Erythroblast (primary cell): ENCODE results near the gene MSX2.

Source experiments
- DNase-seq, 2 experiments: peaks; one replicate each; lab custom pipeline; 2025; lab: John Stamatoyannopoulos, UW
- GATA1 ChIP-seq: IDR thresholded peaks from 2 replicates; pipeline ENCODE4 v1.6.1; 2011; ENCODE audit warnings: low read depth, mild to moderate bottlenecking, control low read depth, low read length, moderate library complexity
- POLR2A ChIP-seq: IDR thresholded peaks from 2 replicates; pipeline ENCODE4 v1.6.1; 2011; ENCODE audit warnings: mild to moderate bottlenecking, low read length

Gene MSX2

DNA sequence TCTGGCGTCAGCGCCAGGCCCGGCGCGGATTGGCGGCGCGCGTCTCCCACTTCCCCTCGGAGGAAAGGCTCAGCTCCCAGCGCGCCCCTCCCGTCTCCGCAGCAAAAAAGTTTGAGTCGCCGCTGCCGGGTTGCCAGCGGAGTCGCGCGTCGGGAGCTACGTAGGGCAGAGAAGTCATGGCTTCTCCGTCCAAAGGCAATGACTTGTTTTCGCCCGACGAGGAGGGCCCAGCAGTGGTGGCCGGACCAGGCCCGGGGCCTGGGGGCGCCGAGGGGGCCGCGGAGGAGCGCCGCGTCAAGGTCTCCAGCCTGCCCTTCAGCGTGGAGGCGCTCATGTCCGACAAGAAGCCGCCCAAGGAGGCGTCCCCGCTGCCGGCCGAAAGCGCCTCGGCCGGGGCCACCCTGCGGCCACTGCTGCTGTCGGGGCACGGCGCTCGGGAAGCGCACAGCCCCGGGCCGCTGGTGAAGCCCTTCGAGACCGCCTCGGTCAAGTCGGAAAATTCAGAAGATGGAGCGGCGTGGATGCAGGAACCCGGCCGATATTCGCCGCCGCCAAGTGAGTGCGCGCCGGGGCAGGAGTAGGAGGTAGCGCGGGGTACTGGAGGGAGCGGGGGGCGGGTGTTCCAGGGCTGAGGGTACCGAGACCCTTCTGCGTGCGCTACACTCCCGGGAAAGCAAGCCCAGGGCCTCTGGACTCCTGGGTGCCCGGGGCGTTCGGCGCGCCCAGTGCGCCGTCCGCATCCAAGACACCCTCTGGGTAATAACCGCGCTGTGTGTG lies at the start of gene MSX2:
Gene MSX2, plus strand, starts transcription at position 99 of the 777 bp plus-strand sequence. Its CDS starts 78 bp downstream, at position 177.
- peak; percentile 28 to 33 for DNase-seq

DNA sequence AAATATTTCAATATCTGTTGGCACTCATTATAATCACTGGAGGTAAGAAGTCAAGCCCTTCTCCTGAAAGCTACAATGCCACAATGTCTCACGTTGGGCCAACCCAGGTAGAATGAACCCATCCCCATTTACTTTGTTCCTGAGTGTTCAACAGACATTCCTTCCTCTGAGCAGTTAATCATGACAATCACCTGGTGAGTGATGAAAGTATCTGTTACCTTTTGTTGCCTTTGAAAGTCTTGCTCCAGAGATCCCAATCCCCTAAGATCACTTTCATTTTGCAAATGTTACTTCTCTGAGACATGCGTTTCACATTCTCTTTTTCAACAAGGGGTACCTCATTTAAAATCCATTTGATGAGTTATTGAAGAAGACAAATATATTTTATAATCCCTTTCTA lies 49.3 kb upstream of the MSX2 start:
- no peak for TF ChIP-seq GATA1
- no peak for TF ChIP-seq POLR2A

More for the DNA sequence above, at the start of gene MSX2:
- TF ChIP-seq POLR2A (no peak), GATA1 (no peak)

DNA sequence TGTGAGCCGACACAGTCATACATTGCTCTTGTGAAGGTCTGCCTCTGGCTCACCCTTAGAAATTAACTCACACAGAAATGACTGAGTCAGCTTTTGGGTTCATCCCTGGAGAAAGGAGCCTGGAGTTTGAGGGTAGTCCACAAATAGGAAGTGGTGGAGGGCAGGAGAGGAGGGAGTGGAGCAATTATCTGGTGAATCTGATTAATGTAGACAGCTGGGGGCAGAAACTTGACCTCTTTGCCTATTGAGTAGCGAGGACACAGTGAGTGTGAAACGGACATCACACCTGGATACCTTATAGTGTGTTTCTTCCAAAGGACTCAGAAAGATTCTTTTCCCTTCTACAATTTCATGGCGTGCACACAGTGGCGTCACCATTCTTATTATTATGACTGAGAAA lies 48.5 kb upstream of the MSX2 start:
- no peak for TF ChIP-seq GATA1
- no peak for TF ChIP-seq POLR2A
- DNase-seq: no peak

More for the DNA sequence above, 49.3 kb upstream of the MSX2 start:
- DNase-seq: no peak

DNA sequence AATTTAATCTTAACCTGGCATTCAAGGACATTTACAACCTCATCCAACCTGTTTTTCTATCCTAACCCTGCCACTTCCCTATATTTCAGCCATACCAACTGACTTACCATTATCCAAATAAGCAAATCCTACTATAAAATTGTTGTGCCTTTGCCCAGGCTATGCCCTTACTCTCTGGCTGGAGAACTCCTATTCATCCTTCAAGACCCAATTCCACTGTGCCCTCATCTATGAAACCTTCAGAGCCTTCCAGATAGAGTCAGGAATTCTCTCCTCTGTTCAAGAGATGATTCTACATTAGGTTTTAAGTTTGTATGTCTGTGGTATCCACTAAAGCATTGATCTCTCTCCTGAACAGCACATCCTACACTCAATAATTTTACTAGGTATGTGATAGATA lies 46.3 kb upstream of the MSX2 start:
- TF ChIP-seq POLR2A (no peak), GATA1 (no peak)
- DNase-seq: no peak

DNA sequence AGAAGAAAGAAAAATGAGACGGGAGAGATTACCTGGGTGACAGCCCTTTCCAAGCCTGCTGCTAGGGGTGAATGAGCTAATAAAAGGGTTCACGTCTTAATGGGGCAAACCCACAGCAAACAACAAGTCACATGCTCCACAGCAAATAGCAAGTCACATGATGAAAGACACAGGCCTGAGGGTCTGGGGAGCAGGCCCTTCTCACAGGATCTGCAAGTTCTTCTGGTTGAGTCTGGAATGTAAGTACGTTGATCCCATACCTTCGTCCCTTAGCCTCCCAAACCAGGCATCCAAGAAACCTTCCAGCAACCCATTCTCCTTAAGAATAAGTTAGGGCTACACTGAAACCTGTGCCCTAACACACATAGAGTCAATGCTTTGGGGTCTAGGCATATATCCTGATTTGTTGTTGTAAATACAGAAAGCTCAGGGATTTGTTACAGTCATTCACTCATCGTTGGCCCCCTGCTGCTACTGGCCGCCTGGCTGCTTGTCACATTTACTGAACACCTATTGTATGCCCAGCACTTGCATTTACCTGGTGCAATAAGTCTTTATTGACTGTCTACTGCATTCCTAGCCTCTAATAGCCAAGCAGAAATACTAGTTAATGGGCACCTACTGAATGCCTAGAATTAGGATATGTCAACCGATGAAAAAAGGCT lies 43.3 kb upstream of the MSX2 start:
- no peak for DNase-seq
- TF ChIP-seq GATA1 (no peak), POLR2A (no peak)

DNA sequence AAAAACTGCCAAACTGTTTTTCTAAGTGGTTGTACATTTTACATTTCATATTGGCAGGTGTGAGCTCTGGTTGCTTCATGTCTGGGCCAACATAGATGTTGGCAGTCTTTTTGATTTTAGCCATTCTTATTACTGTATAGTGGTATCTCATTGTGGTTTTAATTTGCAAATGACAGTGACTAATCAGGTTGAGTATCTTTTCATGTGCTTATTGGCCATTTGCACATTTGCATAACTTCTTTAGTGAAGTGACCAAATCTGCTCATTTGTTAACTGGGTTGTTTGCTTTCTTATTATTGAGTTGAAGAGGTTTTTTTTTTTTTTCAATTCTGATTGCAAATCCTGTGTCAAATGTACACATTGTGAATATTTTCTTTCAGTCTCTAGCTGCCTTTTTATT lies 36.9 kb upstream of the MSX2 start:
- TF ChIP-seq GATA1 (no peak), POLR2A (no peak)
- no peak for DNase-seq

DNA sequence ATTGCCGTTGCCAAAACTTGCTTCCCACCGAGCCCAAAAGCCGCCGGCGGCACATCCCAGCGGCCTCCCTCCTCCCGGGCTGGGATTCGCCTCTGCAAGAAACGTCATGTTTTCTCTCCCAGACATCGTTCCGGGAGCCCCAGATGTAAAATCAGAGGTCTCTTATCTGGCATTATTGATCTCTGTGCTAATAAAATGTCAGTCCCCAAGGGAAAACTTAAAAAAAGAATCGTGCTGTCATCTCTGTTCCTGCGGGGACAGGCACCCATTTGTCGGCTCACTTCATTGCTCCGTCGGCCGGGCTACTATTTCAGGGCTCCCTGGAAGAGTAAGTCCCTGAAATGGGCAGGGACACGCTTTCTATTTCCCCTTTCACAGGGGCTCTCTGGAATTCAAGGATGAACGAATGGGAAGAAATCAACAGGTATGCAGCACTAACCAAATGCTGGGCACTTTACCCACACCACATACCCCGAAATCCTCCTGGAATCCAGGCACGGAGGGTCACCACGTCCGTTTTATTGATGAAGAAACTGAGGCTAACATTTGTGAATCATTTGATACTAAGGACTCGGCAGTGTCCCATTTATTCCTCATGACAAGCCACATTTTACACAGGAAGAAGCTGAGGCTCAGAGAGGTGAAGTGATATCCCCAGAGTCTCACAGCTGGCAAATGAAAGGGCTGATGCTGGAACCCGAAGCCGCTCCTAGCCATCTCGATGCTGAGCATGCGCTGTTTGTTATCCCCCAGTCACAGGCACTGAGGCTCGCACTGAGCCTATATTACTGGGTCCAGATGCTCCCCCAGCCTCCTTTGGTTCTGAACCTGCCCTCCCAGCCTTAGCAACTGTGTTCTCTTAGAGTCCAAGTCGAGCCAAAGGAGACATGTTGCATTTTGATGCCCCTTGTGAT lies 35.7 kb upstream of the MSX2 start:
- DNase-seq: no peak
- TF ChIP-seq POLR2A: no peak
- TF ChIP-seq GATA1: no peak

DNA sequence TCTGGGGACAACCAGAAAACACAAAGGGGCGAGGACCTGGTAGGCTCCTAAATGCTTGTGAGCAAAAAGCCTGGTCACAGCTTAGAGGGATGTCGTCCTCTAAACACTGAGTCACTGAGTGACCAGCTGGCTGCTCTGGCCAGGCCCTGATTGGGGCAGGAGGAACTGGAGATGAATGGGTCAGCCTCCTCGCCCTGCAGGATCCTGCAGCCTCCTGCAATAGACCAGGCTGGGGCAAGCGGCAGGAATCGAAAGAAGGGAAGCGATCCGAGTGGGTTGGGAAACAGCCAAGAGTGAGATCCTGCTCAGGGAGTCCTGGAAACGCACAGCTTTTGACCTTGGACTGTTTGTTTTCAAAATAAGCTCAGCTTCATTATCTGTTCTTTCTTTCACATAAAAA lies 34.1 kb upstream of the MSX2 start:
- TF ChIP-seq GATA1 (no peak), POLR2A (no peak)
- DNase-seq: no peak

DNA sequence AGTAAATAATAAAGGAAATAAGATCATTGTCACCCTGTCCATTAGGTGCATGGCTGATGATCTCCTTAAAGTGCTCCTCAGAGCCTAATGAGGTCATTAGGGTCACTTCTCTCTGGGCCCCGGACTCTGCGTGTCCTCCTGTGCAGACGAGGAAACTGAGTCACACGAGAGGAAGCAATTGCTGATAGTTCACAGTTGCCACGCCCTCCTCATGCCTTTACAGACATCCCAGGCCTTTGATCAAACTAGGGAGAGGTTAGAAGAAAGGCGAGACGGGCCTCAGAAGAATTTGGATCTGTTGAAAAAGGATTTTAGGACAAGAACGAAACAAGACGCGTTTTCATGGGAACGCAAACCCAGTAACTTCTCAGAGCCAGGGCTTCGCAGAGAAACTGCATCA lies 32.0 kb upstream of the MSX2 start:
- TF ChIP-seq POLR2A: no peak
- TF ChIP-seq GATA1: no peak
- no peak for DNase-seq

DNA sequence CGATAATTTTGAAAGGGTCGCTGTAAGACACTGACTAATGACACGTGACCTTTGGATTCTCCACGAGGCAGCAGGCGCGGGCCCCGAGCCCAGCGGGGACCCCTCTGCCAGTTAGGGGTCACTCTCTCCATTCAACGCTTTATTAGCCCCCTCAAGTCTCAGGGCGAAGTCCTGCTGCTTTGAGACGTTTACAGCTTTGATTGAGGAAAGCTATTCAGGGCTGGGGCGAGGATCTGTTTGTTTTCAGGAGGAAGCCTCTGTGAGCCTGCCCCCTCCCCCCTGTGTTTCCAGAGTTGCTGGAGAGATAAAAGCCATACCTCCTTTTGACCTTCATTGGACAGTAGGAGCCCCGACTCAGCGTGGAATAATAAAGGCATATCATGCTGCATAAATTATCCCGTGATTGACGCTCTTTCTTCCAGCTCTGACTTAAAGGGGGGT lies 31.4 kb upstream of the MSX2 start:
- no peak for DNase-seq
- TF ChIP-seq POLR2A (no peak), GATA1 (no peak)

DNA sequence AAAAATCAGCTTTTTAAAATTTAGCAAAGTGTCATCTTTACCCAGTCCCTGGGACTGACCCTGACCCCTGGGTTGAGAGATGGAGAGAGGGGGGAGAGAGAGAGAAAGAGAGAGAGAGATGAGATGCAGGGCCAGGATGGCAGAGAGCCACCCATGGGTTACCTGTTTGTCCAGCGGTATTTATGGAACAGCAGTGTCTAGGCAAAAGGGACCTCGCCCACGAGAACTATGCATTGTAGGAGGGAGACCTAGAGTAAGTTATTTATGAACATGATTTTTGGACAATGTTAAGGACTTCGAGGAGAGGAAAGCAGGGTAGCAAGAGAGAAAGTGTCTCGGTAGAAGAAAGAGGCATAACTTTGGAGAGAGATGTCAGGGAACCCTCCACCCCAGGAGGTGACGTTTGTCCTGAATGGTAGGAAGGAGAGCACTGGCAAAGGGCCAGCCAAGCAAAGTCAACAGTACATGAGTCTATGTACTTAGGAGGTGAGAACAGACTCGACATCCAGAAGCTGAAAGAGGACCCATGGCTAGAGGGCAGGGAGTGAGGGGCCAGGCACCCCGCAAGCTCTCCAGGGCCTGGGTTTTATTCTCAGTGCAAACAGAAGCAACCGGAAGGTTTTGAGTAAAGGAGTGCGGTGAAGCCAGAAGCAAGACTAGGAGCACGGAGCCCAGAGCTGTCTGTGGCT lies 30.5 kb upstream of the MSX2 start:
- no peak for DNase-seq
- TF ChIP-seq POLR2A (no peak), GATA1 (no peak)

DNA sequence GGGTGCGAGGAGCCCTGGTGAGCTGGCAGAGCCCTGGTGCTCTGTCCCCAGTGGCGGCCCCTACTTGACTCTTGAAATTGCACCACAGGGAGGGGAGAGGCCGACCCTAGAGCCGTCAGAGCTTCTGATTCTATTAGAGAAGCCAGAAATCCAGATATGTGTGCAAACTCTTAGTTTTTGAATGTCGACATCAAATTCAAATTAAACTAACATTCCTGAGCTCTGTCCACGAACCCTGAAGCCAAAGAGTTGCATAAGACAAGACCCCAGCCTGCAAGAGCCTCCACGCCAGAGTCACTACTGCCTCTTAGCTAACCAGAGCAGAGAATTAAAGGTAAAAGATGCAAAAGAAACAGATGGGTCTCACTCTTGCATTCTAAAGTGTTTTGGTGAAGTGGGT lies 29.8 kb upstream of the MSX2 start:
- no peak for DNase-seq
- TF ChIP-seq POLR2A: no peak
- TF ChIP-seq GATA1: no peak

DNA sequence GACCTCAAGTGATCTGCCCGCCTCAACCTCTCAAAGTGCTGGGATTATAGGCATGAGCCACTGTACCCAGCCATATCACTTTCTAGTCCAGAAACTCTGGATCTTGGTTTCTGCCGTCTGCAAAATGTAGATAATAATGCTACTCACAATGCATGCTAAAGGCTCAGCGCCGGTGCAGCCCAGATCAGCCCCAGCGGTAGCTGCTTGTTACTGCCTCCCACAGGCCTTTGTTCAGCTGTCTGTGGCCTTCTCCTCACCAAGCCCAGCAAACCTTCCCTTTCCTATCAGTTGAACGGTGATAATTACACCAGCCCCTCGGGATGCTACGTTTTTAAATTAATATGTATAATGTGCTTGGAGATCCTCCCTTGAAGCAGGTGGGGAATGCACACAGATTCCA lies 26.2 kb upstream of the MSX2 start:
- TF ChIP-seq GATA1: no peak
- no peak for TF ChIP-seq POLR2A
- DNase-seq: no peak
